Stimulated activated CD8-positive, alpha-beta memory T cell treated with anti-CD3 and anti-CD28 coated beads, Interleukin-4, amount 100 ng/mL, for 4 hours (primary cell): ENCODE data around the gene PDLIM1.
A peak's percentile ranks its signal among the peaks of the same experiment; 100 is the strongest.

ENCODE experiments used
- DNase-seq, 2 donors: peaks; one replicate each; pipeline ENCODE4 v3.0.0-alpha.2; 2020; ENCODE audit warnings: low read depth in 2 of 2, low spot score in 1 of 2

Gene PDLIM1

GRCh38 chr10:95265572-95265971, 25.2 kb downstream of the PDLIM1 start:
- DNase-seq: no peak

GRCh38 chr10:95264227-95265051, 26.4 kb downstream of the PDLIM1 start:
- no peak for DNase-seq

GRCh38 chr10:95263864-95264226, 27.0 kb downstream of the PDLIM1 start:
- DNase-seq: no peak

GRCh38 chr10:95262763-95263518, 27.9 kb downstream of the PDLIM1 start:
- no peak for DNase-seq

GRCh38 chr10:95261926-95262325, 28.9 kb downstream of the PDLIM1 start:
- no peak for DNase-seq

GRCh38 chr10:95260909-95261552, 29.8 kb downstream of the PDLIM1 start:
- DNase-seq: no peak

GRCh38 chr10:95260397-95260881, 30.4 kb downstream of the PDLIM1 start:
- DNase-seq: no peak

- no peak for DNase-seq
These were observed 33.0 kb downstream of the PDLIM1 start for GRCh38 chr10:95257849-95258248.

GRCh38 chr10:95256268-95256667, 34.5 kb downstream of the PDLIM1 start:
- no peak for DNase-seq

- no peak for DNase-seq
These were observed 36.2 kb downstream of the PDLIM1 start for GRCh38 chr10:95254629-95255028.

- no peak for DNase-seq
These were observed 37.1 kb downstream of the PDLIM1 start for GRCh38 chr10:95253686-95254085.

- DNase-seq: no peak
These were observed 37.8 kb downstream of the PDLIM1 start for GRCh38 chr10:95253007-95253406.

GRCh38 chr10:95250856-95251255, 39.9 kb downstream of the PDLIM1 start:
- no peak for DNase-seq

GRCh38 chr10:95249467-95249866, 41.3 kb downstream of the PDLIM1 start:
- no peak for DNase-seq

GRCh38 chr10:95248989-95249388, 41.8 kb downstream of the PDLIM1 start:
- no peak for DNase-seq

- DNase-seq: no peak
These were observed 42.8 kb downstream of the PDLIM1 start for GRCh38 chr10:95247881-95248583.

GRCh38 chr10:95247200-95247880, 43.5 kb downstream of the PDLIM1 start:
- DNase-seq: no peak

- peak; percentile 13 to 33 for DNase-seq
These were observed 44.2 kb downstream of the PDLIM1 start for GRCh38 chr10:95246582-95247051.

GRCh38 chr10:95245425-95246055, 45.3 kb downstream of the PDLIM1 start:
- DNase-seq: no peak

- DNase-seq: no peak
These were observed 46.7 kb downstream of the PDLIM1 start for GRCh38 chr10:95244152-95244551.
